Panc1 (cell line): ENCODE data around the gene TMEM222. TPM values are rescaled to one million over a fixed set of nuclear protein-coding genes. Genes with fewer than 3 reads are reported as not detected.

Experiments
- ATAC-seq: fragments of 200-7000 bp; cut with Tn5 transposase; 2 replicates; pipeline ENCODE4 v1.9.1; 2020; ENCODE audit warnings: mild to moderate bottlenecking, moderate library complexity
- BruUV-seq: library from RNA; stranded (reverse); fragments of 400-500 nt; replicated peaks from 2 replicates; lab custom pipeline; 2021; lab: Mats Ljungman, UMichigan
- CTCF ChIA-PET: fragments of 300-600 bp; sonication (Branson Sonifier 250); formaldehyde crosslinking; loops from one replicate; lab custom pipeline; 2022; ENCODE audit warnings: antibody characterized with exemption; lab: Charles Lee
- POLR2A ChIA-PET: fragments of 300-600 bp; sonication (Branson Sonifier 250); formaldehyde crosslinking; loops from one replicate; lab custom pipeline; 2022; ENCODE audit warnings: antibody characterized with exemption; lab: Charles Lee
- DNase-seq: peaks from one replicate; pipeline ENCODE4 v3.0.0-alpha.2; 2010; ENCODE audit warnings: low read depth, low spot score
- H3K27ac ChIP-seq: 2 replicates; pipeline ENCODE4 v1.5.1; 2011; ENCODE audit warnings: mild to moderate bottlenecking, low read length, inconsistent platforms
- H3K27me3 ChIP-seq: fragments of 200-500 bp; sonication (Bioruptor generic); 2 replicates; pipeline ENCODE4 v1.6.0; 2014; ENCODE audit warnings: low read length, inconsistent platforms; ENCODE audit not compliant: control insufficient read depth, insufficient read depth
- H3K36me3 ChIP-seq: fragments of 200-500 bp; sonication (Bioruptor generic); 2 replicates; pipeline ENCODE4 v1.5.1; 2014; ENCODE audit warnings: inconsistent platforms, mild to moderate bottlenecking, low read length, moderate library complexity; ENCODE audit not compliant: control insufficient read depth, insufficient read depth
- H3K4me1 ChIP-seq: 2 replicates; pipeline ENCODE4 v1.5.1; 2011; ENCODE audit warnings: inconsistent platforms, mild to moderate bottlenecking, low read length, moderate library complexity; ENCODE audit not compliant: control insufficient read depth, insufficient read depth
- H3K4me3 ChIP-seq, 2 experiments: 2 replicates each; pipeline ENCODE4 v1.5.1; 2011 to 2012; ENCODE audit warnings: low read depth in 2 of 2, low read length in 2 of 2, mild to moderate bottlenecking in 2 of 2, inconsistent platforms in 1 of 2, moderate library complexity in 1 of 2
- H3K9me3 ChIP-seq: fragments of 200-500 bp; sonication (Bioruptor generic); 2 replicates; pipeline ENCODE4 v1.5.1; 2014; ENCODE audit warnings: low read depth, mild to moderate bottlenecking, inconsistent platforms, low read length, moderate library complexity; ENCODE audit not compliant: control insufficient read depth, insufficient read depth
- POLR2AphosphoS5 ChIP-seq: IDR thresholded peaks from 2 replicates; pipeline ENCODE4 v1.6.1; 2012; ENCODE audit warnings: mild to moderate bottlenecking, low read depth, low read length, moderate library complexity
- SIN3A ChIP-seq: IDR thresholded peaks from 2 replicates; pipeline ENCODE4 v1.6.1; 2012; ENCODE audit warnings: low read depth, mild to moderate bottlenecking, low read length, moderate library complexity, borderline replicate concordance; ENCODE audit not compliant: insufficient read depth
- TCF7L2 ChIP-seq: IDR thresholded peaks from 2 replicates; pipeline ENCODE4 v1.6.1; 2011; ENCODE audit warnings: mild to moderate bottlenecking, low read depth, low read length, inconsistent platforms
- in situ Hi-C: cut with HindIII; loops from 2 replicates; pipeline ENCODE4 v1.10.0; 2016; ENCODE audit warnings: low sequenced_read_pairs, low pct_unique_long_range_greater_than_20kb
- intact Hi-C: fragments of 100-400 bp; cut with micrococcal nuclease; formaldehyde crosslinking; loops from one replicate; pipeline ENCODE4 v1.10.0; 2022; ENCODE audit not compliant: unreplicated experiment
- total RNA-seq: library from RNA; stranded (reverse); gene quantifications from one replicate; pipeline ENCODE4 v1.2.1, GENCODE V29; 2021; ENCODE audit not compliant: unreplicated experiment
- TF ChIP-seq, protein P1 (sequence below): fragments of 450-650 bp; IDR thresholded peaks from 2 replicates; pipeline ENCODE4 v1.5.1; 2017; ENCODE audit warnings: mild to moderate bottlenecking
- TF ChIP-seq, protein P2 (sequence below), 2 experiments: IDR thresholded peaks; 2 replicates each; pipeline ENCODE4 v1.6.1; 2011 to 2012; ENCODE audit warnings: low read depth in 2 of 2, control low read depth in 1 of 2, low read length in 1 of 2, mild to moderate bottlenecking in 1 of 2, moderate library complexity in 1 of 2; ENCODE audit not compliant: insufficient read depth in 1 of 2

The TMEM222 gene
- total RNA-seq, 1 experiment from 2014 or later: 55.3 TPM

DNA sequence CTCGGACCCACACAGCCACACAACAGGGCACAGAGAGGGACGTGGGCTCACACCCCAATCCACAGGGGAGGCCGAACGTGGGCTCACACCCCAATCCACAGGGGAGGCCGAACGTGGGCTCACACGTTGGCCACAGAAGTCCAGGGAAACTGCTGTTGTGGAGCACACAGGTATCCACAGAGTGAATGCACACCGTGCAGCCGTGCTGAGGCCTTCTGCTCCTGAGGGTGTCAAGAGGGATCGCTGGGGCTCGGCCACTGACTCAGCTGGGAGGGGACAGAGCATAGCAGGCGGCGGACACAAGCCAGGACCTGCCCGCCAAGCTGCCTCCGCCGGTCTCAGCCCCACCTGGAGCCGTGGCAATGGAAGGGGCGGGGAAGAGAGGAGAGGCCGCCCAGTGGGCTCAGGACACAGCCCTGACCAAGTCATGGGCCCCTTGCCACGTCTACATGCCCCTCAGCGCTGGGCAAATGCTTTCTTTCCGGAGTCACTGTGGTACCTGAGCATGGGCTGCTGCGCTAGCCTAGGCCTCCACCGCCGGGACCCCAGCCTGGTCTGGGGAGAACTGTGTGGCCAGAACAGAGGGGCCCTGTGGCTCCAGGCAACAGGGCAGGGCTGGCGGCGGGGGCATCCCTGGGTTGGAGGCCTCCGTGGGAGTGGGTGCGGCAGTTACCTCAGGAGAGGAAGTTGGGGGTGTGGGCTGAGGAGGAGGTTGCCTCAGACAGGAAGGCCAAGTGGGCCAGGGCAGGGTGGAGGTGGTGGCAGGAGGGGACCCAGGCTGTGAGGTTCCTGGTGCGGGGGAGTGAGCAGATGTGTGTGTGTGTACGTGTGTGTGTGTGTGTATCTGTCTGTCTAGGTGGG lies 21.0 kb downstream of the TMEM222 start:
- Histone ChIP-seq H3K4me1 (peaks cover 19% of the 10 kb centered on the region), H3K4me3 (no peak overlapping the region), H3K9me3 (no peaks in the 10 kb centered on the region), H3K36me3 (no peaks in the 10 kb centered on the region), H3K27me3 (no peaks in the 10 kb centered on the region), H3K27ac (no peak overlapping the region; the same call in 1 of the 2 replicates)
- POLR2A ChIA-PET: interaction anchor here (0.6 kb wide), 3 partner anchors 24 to 366 kb away, joined by 3 to 14 read pairs (median 4); no protein-coding TSS in a partner anchor
- DNase-seq (no peak), ATAC-seq (peak; percentile 27; the same call in 1 of the 2 replicates)
- intact Hi-C loops: no loop called here
- CTCF ChIA-PET: interaction anchor here (0.6 kb wide), 1 partner anchor 117 kb away, joined by 9 read pairs; no protein-coding TSS in a partner anchor
- in situ Hi-C loops: no loop called here
- no TSS peak for BruUV-seq
- TF ChIP-seq TCF7L2: no peak
- no peak for TF ChIP-seq SIN3A
- no peak for TF ChIP-seq POLR2AphosphoS5
- TF ChIP-seq, protein P1, sequence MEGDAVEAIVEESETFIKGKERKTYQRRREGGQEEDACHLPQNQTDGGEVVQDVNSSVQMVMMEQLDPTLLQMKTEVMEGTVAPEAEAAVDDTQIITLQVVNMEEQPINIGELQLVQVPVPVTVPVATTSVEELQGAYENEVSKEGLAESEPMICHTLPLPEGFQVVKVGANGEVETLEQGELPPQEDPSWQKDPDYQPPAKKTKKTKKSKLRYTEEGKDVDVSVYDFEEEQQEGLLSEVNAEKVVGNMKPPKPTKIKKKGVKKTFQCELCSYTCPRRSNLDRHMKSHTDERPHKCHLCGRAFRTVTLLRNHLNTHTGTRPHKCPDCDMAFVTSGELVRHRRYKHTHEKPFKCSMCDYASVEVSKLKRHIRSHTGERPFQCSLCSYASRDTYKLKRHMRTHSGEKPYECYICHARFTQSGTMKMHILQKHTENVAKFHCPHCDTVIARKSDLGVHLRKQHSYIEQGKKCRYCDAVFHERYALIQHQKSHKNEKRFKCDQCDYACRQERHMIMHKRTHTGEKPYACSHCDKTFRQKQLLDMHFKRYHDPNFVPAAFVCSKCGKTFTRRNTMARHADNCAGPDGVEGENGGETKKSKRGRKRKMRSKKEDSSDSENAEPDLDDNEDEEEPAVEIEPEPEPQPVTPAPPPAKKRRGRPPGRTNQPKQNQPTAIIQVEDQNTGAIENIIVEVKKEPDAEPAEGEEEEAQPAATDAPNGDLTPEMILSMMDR: no peak
- TF ChIP-seq, protein P2, sequence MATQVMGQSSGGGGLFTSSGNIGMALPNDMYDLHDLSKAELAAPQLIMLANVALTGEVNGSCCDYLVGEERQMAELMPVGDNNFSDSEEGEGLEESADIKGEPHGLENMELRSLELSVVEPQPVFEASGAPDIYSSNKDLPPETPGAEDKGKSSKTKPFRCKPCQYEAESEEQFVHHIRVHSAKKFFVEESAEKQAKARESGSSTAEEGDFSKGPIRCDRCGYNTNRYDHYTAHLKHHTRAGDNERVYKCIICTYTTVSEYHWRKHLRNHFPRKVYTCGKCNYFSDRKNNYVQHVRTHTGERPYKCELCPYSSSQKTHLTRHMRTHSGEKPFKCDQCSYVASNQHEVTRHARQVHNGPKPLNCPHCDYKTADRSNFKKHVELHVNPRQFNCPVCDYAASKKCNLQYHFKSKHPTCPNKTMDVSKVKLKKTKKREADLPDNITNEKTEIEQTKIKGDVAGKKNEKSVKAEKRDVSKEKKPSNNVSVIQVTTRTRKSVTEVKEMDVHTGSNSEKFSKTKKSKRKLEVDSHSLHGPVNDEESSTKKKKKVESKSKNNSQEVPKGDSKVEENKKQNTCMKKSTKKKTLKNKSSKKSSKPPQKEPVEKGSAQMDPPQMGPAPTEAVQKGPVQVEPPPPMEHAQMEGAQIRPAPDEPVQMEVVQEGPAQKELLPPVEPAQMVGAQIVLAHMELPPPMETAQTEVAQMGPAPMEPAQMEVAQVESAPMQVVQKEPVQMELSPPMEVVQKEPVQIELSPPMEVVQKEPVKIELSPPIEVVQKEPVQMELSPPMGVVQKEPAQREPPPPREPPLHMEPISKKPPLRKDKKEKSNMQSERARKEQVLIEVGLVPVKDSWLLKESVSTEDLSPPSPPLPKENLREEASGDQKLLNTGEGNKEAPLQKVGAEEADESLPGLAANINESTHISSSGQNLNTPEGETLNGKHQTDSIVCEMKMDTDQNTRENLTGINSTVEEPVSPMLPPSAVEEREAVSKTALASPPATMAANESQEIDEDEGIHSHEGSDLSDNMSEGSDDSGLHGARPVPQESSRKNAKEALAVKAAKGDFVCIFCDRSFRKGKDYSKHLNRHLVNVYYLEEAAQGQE (IDR thresholded peaks at IDR 0.05; ENCODE audit: insufficient read depth in 1 of 2, low read depth in 2 of 2, low read length in 1 of 2): no peak

DNA sequence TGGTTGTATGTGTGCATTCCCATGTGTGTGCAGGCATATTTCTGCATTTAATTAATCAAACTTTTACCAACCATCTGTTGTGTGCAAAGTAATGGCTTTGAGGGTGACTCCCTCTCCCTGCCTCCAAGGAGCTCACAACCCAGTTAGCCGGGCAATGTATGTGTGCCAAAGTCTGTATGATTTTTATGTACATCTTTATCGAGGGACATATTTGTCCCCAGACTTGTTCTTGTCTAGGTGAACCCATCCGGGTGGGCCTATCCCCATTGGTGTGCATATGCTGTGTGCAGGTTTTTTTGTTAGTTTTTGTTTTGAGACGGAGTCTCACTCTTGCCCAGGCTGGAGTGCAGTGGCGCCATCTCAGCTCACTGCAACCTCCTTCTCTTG lies 21.7 kb downstream of the TMEM222 start:
- ATAC-seq (no peak), DNase-seq (no peak)
- TF ChIP-seq SIN3A (no peak), TCF7L2 (no peak), POLR2AphosphoS5 (no peak)
- TF ChIP-seq, protein P2 (IDR thresholded peaks at IDR 0.05; ENCODE audit: insufficient read depth in 1 of 2, low read depth in 2 of 2, low read length in 1 of 2): no peak
- TF ChIP-seq, protein P1: no peak
- H3K9me3 ChIP-seq: no peaks in the 10 kb centered on the region
- no peaks in the 10 kb centered on the region for H3K27me3 ChIP-seq
- intact Hi-C loops: no loop called here
- H3K27ac ChIP-seq: no peak overlapping the region
- H3K4me1 ChIP-seq: peaks cover 21% of the 10 kb centered on the region
- in situ Hi-C loops: no loop called here
- no TSS peak for BruUV-seq
- CTCF ChIA-PET: interaction anchor here (0.6 kb wide), 1 partner anchor 118 kb away, joined by 9 read pairs; no protein-coding TSS in a partner anchor
- no peak overlapping the region for H3K4me3 ChIP-seq
- no peaks in the 10 kb centered on the region for H3K36me3 ChIP-seq
- POLR2A ChIA-PET: interaction anchor here (0.5 to 0.6 kb wide), 4 partner anchors 24 to 366 kb away, joined by 3 to 14 read pairs (median 4); no protein-coding TSS in a partner anchor
